ENCODE results near the gene PACSIN3.

Gene PACSIN3

GRCh38 chr11:47175746-47176327 is 10.4 kb downstream of the PACSIN3 start:
- no peak for DNase-seq

DNA sequence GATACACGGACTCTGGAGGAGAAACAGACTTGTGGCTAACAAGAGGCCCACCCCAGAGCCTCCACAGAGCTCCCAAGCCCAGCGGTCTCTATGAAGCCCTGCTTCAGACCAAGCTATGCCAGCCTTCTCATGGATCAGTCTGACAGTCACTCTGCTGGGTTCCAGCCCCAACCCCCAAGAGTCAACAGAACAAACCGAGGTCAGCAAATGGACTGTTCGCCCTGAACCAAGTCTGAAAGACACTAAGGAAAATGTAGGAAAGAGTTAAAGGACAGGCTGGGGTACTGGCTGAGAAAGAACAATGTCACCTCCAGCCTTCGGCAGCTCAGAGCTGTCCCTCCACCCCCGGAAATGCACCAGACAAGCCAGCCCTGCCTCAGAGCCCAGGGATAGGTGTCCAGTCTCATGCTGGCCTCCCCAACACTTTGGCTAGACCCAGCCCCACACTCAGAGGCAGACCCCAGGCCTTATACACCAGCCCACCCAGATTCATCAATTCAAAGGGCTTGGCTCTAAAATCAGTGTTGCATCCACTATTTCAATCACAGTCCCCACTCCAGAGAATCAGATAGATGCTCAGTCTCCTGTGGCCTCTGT is 13.4 kb downstream of the PACSIN3 start:
- no peak for DNase-seq

GRCh38 chr11:47171856-47172255 is 14.4 kb downstream of the PACSIN3 start:
- no peak for DNase-seq

DNA sequence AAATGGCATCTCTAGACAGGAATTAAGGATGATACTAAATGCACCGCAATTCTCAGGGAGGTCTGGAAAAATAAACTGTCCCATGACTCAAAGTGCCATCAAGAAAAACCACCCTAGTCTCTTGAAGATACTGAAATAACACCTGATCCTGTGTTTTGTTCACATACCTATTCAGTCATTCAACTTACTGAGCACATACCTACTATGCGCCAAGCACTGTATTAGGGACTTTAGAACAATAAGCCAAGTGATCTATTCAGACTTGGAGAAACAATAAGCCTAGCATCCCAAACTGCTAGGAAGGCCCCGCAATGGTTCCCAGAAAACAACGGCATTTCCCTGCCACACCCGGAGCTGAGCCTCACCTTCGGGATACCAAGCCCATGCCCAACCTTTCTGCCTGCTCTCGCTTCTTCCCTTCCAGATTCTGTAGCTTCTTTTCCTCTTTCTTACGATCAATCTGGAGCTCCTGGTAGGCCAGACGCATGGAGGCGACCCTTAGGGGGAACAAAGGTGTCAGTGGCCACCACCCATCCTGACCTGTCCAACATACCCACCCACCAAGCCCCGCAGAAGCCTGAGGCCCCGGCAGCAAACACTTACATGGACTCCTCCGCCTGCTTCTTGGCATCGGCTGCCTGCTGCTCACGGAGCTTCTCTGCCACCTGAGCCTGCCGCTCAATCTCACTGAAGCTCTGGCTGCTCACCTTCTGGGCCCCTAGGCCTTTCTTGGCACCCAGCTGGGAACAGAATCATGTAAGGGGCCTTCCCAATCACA is 15.0 kb downstream of the PACSIN3 start:
- no peak for DNase-seq

DNA sequence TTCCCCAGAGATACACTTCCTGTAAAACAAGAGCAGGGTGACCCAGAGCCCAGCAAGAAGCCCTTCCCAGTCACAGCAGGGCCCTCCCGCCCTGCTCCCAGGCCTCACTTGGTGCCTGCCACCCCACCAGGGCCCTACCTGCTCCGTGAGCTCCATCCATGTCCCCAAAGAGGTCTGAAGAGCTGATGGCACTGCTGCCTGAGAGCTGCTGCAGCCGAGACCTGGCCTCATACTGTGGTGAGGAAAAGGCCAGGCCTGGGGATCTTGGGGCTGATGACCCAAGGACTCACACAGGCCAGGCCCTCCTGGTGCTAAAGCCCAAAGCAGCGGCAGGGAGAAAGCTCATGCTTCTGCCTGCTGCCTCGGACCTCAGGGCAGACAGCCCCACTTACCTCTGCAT is 19.9 kb downstream of the PACSIN3 start:
- DNase-seq = no peak

DNA sequence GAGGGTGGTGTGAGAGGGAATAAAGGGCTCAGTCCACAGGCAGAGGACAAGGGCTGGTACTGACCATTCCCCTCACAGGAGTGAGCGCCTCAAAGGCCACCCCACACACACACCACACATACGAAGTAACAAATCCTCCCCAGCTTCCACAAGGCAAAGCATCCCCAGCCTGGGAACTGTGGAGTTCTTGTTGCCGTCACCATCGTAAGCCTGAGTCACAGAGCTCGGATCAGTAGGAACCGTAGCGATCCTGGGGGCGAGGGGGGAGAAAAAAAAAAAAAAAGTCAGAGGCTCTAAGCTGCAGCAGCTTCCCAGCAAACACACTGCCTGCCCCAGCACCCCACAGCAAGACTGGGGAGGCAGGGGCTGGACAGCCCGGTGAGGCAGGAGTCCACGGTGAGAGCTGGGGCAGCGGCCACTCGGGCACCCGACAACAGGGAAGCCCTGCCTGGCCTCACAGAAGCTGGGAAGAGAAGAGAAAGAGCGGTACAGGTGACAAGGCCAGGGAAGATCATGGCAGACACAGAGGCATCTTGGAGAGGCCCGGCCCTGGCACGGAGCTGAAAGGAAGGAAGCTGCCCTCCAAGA is 20.9 kb downstream of the PACSIN3 start:
- no peak for DNase-seq

DNA sequence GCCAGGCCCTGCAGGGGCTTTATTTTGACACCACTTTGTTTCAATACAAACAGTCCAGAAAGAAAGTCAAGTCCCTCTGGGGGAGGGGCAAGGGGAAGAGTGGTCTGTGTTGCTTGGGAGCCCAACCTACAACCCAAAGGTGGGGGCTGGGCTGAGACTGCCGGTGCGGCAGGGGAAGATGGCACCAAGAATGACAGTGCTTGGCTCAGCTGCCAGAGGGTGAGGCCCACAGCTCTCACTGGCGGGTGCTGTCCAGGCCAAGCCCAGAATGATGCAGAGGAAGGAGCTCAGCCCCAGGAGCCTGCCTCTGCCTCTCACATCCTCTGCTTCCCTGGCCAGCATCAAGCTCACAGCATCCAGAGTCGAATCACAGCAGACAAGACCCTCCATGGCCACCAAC is 21.9 kb downstream of the PACSIN3 start:
- no peak for DNase-seq

DNA sequence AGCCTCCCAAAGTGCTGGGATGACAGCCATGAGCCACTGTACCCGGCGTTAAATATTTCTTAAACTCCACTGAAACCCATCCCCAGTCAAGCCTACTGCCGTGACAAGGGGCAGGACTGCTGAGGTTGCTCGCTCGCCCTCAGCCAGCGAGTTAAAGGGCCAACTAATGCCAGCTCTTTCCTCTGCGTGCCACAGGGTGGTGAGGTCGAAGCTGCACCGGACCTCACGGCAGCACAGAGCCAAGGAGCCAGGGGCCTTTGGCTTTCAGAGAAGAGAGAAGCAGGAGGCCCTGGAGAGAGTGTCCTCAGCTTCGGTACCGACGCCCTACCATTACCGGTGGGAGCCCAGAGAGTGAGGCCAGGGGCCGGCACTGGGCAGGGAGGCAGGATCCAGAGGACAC is 22.3 kb downstream of the PACSIN3 start:
- DNase-seq = no peak

GRCh38 chr11:47163193-47163592 is 23.0 kb downstream of the PACSIN3 start:
- no peak for DNase-seq

GRCh38 chr11:47162426-47162825 is 23.8 kb downstream of the PACSIN3 start:
- DNase-seq = no peak

- DNase-seq = no peak
Observed at GRCh38 chr11:47161890-47162289, 24.3 kb downstream of the PACSIN3 start.

GRCh38 chr11:47161134-47161854 is 24.9 kb downstream of the PACSIN3 start:
- DNase-seq = peak; percentile 59

DNA sequence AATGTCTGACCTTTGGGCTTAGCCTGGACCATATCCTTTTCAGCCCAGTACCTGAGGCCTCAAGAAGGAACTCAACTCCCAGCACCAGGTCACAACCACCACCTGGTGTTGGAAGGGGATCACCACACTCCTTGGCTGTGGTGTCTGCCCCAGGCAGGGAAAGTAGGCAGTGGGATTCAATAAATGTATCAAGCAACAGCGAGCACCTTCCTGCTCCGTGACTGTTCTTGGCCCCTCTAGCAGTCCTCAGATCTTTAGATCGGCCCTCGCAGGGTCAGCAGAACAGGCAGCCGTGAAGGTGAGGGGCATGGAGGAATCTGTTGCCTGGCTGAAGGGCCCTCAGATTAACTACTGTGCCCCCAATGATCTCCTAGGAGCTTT is 25.5 kb downstream of the PACSIN3 start:
- DNase-seq = no peak

DNA sequence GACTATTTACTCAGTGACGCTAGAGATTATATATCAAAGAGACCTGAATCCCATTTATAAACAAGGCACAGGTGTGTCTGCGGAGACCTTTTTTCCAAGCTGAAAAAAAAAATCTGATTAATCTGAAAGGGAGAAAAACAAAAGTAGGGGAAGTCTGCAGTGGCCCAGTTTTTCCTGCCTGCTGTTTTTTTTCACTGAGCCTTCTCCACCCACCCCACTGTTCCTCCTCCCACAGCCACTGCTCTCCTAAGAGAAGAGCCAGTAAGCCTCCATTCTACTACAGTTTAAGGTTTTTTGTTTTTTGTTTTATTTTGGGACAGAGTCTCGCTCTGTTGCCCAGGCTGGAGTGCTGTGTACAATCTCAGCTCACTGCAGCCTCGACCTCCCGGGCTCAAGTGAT is 28.0 kb downstream of the PACSIN3 start:
- DNase-seq = no peak

GRCh38 chr11:47157805-47158204 is 28.4 kb downstream of the PACSIN3 start:
- DNase-seq = no peak

GRCh38 chr11:47156951-47157350 is 29.3 kb downstream of the PACSIN3 start:
- DNase-seq = no peak

DNA sequence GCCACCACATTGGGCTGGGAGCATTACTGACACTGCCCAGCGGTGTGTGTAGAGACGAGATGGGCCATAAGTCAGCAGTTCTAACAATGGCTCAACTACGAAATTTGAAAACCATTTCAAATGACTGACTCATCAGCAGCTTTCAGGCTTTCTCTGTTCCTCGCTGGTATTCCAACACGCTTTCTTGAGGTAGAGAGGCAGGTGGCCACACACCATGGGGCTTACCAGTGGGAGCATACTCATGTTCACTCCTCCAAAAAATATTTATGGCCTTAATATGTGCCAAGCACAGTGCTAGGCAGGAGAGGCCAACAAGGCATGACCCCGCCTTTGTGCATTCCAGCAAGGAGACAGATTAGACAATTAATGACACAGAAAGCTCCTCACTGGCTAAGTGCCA is 29.9 kb downstream of the PACSIN3 start:
- DNase-seq = no peak

DNA sequence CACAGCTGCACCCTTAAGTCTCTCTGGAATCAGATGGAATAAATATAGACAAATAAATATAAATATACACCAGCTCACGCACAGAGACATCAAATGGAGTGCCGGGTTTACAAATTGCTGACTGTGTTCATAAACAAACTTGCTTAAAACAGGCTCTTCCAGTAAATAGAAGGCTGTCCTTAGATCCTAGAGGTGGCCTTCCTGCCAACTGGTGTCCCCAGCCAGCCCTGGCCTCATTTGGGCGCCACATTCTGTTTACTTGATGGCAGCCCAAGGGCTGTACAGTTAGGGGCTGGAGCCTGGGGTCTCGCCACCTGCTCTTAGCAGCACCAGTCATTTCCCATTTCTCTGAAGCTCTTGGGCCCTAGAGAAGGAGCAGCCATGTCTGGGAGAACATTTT is 30.4 kb downstream of the PACSIN3 start:
- no peak for DNase-seq

- peak; percentile 18 for DNase-seq
Observed at GRCh38 chr11:47154616-47155570, 31.3 kb downstream of the PACSIN3 start.

DNA sequence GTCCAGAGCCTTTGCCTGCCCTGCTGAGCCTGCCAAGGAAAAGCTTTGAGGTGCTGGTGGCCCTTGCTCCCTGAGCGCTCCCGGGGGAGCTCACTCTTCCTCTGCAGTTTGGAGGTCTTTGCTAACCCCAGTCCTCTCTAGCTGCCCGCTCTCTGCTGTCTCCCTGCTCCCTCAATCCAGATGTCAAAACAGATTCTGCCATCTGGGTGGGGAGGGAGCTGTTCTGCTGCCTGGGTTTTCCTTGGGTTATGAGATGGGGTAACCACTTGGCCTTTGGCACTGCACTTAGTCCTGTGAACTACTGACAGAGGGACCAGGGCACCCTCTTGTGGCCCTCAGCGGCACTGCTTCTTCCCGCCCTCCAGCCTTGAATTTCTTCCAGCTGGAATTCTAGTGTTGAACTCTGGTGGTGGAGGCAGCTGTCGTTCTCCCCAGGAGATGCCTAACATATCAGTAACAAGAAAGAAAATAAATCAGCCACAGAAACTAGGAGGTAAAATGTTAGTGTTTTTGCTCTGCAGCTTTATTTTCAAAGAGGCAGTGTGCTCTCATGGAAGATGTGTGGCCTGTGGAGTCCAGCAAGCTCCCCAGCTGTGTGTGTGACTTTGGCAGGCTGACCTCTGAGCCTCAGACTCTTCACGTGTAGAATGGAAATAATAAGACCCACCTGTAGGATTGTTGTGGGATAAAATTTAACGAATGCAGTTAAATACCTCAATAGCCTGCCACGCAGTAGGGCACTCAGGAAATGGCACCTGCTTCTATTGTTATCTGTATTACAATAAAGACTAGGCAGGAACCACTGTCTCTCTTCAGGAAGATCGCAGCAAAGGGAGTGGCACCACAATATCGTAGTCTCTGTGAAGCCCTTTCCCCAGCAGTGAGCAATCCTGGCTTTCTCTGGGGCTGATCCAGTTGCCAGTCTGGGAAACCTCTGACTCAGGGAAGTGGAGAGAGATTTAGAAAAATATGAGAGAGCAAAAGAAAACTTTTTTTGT is 33.0 kb downstream of the PACSIN3 start:
- DNase-seq = peak; percentile 54
